Measurements from ENCODE around the gene HSPB3. TPM values are rescaled to one million over a fixed set of nuclear protein-coding genes. Genes with fewer than 3 reads are reported as not detected.
"Not testable (repeated sequence)": the region's sequence is repeated elsewhere in the genome, so short reads cannot be mapped to it uniquely, and the experiment has no call there.

Gene HSPB3
- total and polyA plus RNA-seq, 12 donors = 167 to 670 (median 350) TPM

GRCh38 chr5:54425258-54425657, 30.2 kb upstream of the HSPB3 start:
- intact Hi-C loops (cut with DNase I) = loop anchor here in 1 of 10 donors (5.0 kb wide), 1 partner anchor 67 kb away; no protein-coding TSS in a partner anchor
- WGBS, 2 donors = 76 to 91% methylated on average over 2 of the region's 2 CpGs
- Histone ChIP-seq H3K27ac (no peak overlapping the region), H3K27me3 (no peaks in the 10 kb centered on the region), H3K9me3 (no peaks in the 10 kb centered on the region), H3K4me1 (peaks cover 0 to 5% (median 0%) of the 10 kb centered on the region in 9 donors), H3K36me3 (no peaks in the 10 kb centered on the region), H3K4me3 (no peak overlapping the region)
- DNase-seq (no peak), ATAC-seq (no peak)
- TF ChIP-seq CTCF (IDR thresholded peaks at IDR 0.05) = no peak

- no peaks in the 10 kb centered on the region for H3K9me3 ChIP-seq
- ATAC-seq (no peak), DNase-seq (no peak)
- H3K4me1 ChIP-seq = peaks cover 0 to 5% (median 0%) of the 10 kb centered on the region in 9 donors
- H3K36me3 ChIP-seq = no peaks in the 10 kb centered on the region
- no peak for TF ChIP-seq CTCF (IDR thresholded peaks at IDR 0.05)
- 83 to 89% methylated on average over 1 of the region's 1 CpG for WGBS, 2 donors
- intact Hi-C loops (cut with DNase I) = loop anchor here in 1 of 10 donors (5.0 kb wide), 1 partner anchor 66 kb away; no protein-coding TSS in a partner anchor
- H3K4me3 ChIP-seq = no peak overlapping the region
- H3K27me3 ChIP-seq = no peaks in the 10 kb centered on the region
- H3K27ac ChIP-seq = no peak overlapping the region
These were observed 29.3 kb upstream of the HSPB3 start for GRCh38 chr5:54426209-54426608.

- H3K4me1 ChIP-seq, H3K36me3 ChIP-seq, H3K9me3 ChIP-seq, ATAC-seq, H3K27me3 ChIP-seq, H3K27ac ChIP-seq, H3K4me3 ChIP-seq, DNase-seq: not testable (repeated sequence)
- intact Hi-C loops (cut with DNase I) = loop anchor here in 1 of 10 donors (10.0 kb wide), 1 partner anchor 60 kb away; no protein-coding TSS in a partner anchor
- WGBS, 2 donors = 94 to 96% methylated on average over 2 of the region's 2 CpGs
These were observed 20.8 kb upstream of the HSPB3 start for GRCh38 chr5:54434650-54435049.

- no peak overlapping the region for H3K27ac ChIP-seq
- ATAC-seq (no peak), DNase-seq (no peak)
- no peaks in the 10 kb centered on the region for H3K9me3 ChIP-seq
- H3K27me3 ChIP-seq = no peaks in the 10 kb centered on the region
- no peak for TF ChIP-seq CTCF (IDR thresholded peaks at IDR 0.05)
- H3K4me3 ChIP-seq = no peak overlapping the region
- WGBS, 2 donors = 82 to 85% methylated on average over 7 of the region's 7 CpGs
- no peaks in the 10 kb centered on the region for H3K36me3 ChIP-seq
- peaks cover 0 to 7% (median 0%) of the 10 kb centered on the region in 9 donors for H3K4me1 ChIP-seq
- intact Hi-C loops (cut with DNase I) = loop anchor here in 1 of 10 donors (10.0 kb wide), 1 partner anchor 56 kb away; no protein-coding TSS in a partner anchor
These were observed 16.7 kb upstream of the HSPB3 start for GRCh38 chr5:54438620-54439389.

- peaks cover 0 to 7% (median 0%) of the 10 kb centered on the region in 9 donors for H3K4me1 ChIP-seq
- no peak for ATAC-seq
- no peaks in the 10 kb centered on the region for H3K27me3 ChIP-seq
- H3K9me3 ChIP-seq = no peaks in the 10 kb centered on the region
- intact Hi-C loops (cut with DNase I) = loop anchor here in 3 of 10 donors (5.0 kb wide), 2 partner anchors 47 to 52 kb away; no protein-coding TSS in a partner anchor
- no peaks in the 10 kb centered on the region for H3K36me3 ChIP-seq
- no peak overlapping the region for H3K4me3 ChIP-seq
- no peak for DNase-seq
- no peak for TF ChIP-seq CTCF (IDR thresholded peaks at IDR 0.05)
- H3K27ac ChIP-seq = no peak overlapping the region
- 84 to 87% methylated on average over 6 of the region's 6 CpGs for WGBS, 2 donors
These were observed 15.0 kb upstream of the HSPB3 start for GRCh38 chr5:54440456-54440893.

Data from heart right ventricle (tissue), 16 donors.